Caco-2 (cell line): ENCODE measurements around the gene ANGPTL2. TPM values are rescaled to one million over a fixed set of nuclear protein-coding genes. Genes with fewer than 3 reads are reported as not detected.
A peak's percentile ranks its signal among the peaks of the same experiment; 100 is the strongest.

ENCODE experiments used
- BruUV-seq: library from RNA; stranded (reverse); fragments of 400-500 nt; replicated peaks from 2 replicates; lab custom pipeline; 2021; lab: Mats Ljungman, UMichigan
- CTCF ChIA-PET: fragments of 300-600 bp; sonication (Branson Sonifier 250); formaldehyde crosslinking; loops from one replicate; lab custom pipeline; 2022; ENCODE audit warnings: antibody characterized with exemption; lab: Charles Lee
- POLR2A ChIA-PET: fragments of 300-600 bp; sonication (Branson Sonifier 250); formaldehyde crosslinking; loops from one replicate; lab custom pipeline; 2022; ENCODE audit warnings: antibody characterized with exemption; lab: Charles Lee
- DNase-seq, 2 experiments: peaks; one replicate each; pipeline versions ENCODE4 v3.0.0 to v3.0.0-alpha.2; 2020 to 2022
- H3K27me3 ChIP-seq: replicated peaks from 2 replicates; pipeline ENCODE4 v1.6.0; 2011; ENCODE audit warnings: low read length; ENCODE audit not compliant: control insufficient read depth, insufficient read depth
- H3K36me3 ChIP-seq: 2 replicates; pipeline ENCODE4 v1.5.1; 2011; ENCODE audit warnings: low read length; ENCODE audit not compliant: control insufficient read depth, insufficient read depth
- H3K4me1 ChIP-seq: fragments of 250-450 bp; sonication (Bioruptor Pico); 2 replicates; pipeline ENCODE4 v1.5.1; 2020; ENCODE audit warnings: mild to moderate bottlenecking
- H3K4me3 ChIP-seq: 2 replicates; pipeline ENCODE4 v1.5.1; 2011; ENCODE audit warnings: low read depth, mild to moderate bottlenecking, control low read depth, low read length
- H3K9me3 ChIP-seq: fragments of 250-450 bp; sonication (Bioruptor Pico); 2 replicates; pipeline ENCODE4 v1.5.1; 2020; ENCODE audit warnings: mild to moderate bottlenecking, moderate library complexity
- H3K27ac Mint-ChIP-seq: one replicate; pipeline ENCODE4 v1.8.0; 2022; ENCODE audit warnings: mixed read lengths; ENCODE audit not compliant: unreplicated experiment
- H3K27me3 Mint-ChIP-seq: one replicate; pipeline ENCODE4 v1.8.0; 2022; ENCODE audit warnings: mixed read lengths; ENCODE audit not compliant: insufficient read depth, unreplicated experiment
- H3K36me3 Mint-ChIP-seq: one replicate; pipeline ENCODE4 v1.8.0; 2022; ENCODE audit warnings: mild to moderate bottlenecking, mixed read lengths; ENCODE audit not compliant: insufficient read depth, unreplicated experiment
- H3K4me1 Mint-ChIP-seq: one replicate; pipeline ENCODE4 v1.8.0; 2022; ENCODE audit warnings: low read depth, mixed read lengths; ENCODE audit not compliant: unreplicated experiment
- H3K4me3 Mint-ChIP-seq: one replicate; pipeline ENCODE4 v1.8.0; 2022; ENCODE audit warnings: mild to moderate bottlenecking, moderate library complexity, mixed read lengths; ENCODE audit not compliant: unreplicated experiment
- H3K9me3 Mint-ChIP-seq: one replicate; pipeline ENCODE4 v1.8.0; 2022; ENCODE audit warnings: mixed read lengths; ENCODE audit not compliant: unreplicated experiment
- CTCF ChIP-seq, 2 experiments: fragments of 200-600 bp in 1 of 2; IDR thresholded peaks; 1 replicate in 1 of 2; 2 replicates in 1 of 2; pipeline versions ENCODE4 v1.5.1 to v1.8.0; 2011 to 2022; ENCODE audit warnings: antibody characterized with exemption in 1 of 2, control low read depth in 1 of 2, inconsistent platforms in 1 of 2, low read depth in 1 of 2, low read length in 1 of 2, mild to moderate bottlenecking in 1 of 2, moderate library complexity in 1 of 2; ENCODE audit not compliant: insufficient read depth in 1 of 2, severe bottlenecking in 1 of 2, unreplicated experiment in 1 of 2
- intact Hi-C: fragments of 100-400 bp; cut with micrococcal nuclease; formaldehyde crosslinking; loops from one replicate; pipeline ENCODE4 v1.10.0; 2022; ENCODE audit not compliant: unreplicated experiment
- total RNA-seq: library from RNA; stranded (reverse); gene quantifications from 2 replicates; pipeline ENCODE4 v1.2.3, GENCODE V29; 2022

The ANGPTL2 gene
- total RNA-seq, 1 experiment from 2014 or later, result not detected

DNA sequence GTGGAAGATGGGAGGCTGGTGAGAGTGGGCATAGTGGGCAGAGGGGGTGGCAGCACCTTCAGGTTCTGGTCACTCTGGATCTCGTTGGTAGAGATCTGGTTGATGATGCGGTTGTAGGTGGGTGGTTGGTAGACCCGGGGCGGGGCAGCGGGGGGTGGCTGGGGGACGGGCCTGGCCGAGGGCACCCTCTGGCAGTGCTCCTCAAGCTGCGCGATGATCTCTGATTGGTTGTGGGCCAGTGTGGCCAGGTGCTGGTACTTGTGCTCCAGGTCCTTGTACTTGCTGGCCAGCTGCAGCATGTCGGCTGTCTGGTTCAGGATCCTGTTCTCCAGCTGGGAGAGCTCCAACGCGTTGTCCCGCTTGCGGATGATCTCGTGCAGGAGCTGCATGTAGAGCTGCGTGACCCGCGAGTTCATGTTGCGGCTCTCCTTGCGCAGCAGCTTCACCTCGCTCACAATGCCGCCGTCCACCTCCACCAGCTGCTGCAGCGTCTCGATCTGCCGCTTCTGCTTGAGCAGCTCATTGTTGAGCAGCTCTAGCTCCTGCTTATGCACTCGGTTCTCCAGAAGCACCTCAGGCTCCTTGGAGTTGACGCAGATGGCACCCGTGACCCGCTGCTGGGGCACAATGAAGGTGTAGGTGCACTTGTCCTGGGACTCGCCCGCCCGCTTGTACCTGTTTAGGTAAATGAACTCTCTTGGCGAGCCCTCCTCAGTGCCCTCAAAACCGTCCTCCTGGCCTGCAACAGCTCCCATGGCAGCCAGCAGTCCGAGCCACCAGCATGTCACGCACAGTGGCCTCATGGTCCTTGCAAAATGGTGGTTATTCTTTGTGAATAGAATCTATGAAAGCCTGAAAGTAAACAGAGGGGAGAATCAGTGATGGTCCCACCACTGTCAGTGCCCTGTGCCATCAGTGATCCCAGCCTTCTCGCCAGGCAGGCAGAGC is 14.2 kb downstream of the ANGPTL2 start:
- CTCF ChIA-PET, result no interaction called here
- POLR2A ChIA-PET, result no interaction called here
- no peaks in the 10 kb centered on the region for H3K27me3 ChIP-seq
- no peaks in the 10 kb centered on the region for H3K9me3 Mint-ChIP-seq
- no peak for TF ChIP-seq CTCF (IDR thresholded peaks at IDR 0.05; ENCODE audit: insufficient read depth in 1 of 2, low read depth in 1 of 2, low read length in 1 of 2, severe bottlenecking in 1 of 2, unreplicated experiment in 1 of 2)
- H3K4me3 Mint-ChIP-seq, result no peak overlapping the region
- DNase-seq, result no peak
- H3K36me3 ChIP-seq, result no peaks in the 10 kb centered on the region
- H3K9me3 ChIP-seq, result no peaks in the 10 kb centered on the region
- peaks cover under 1% of the 10 kb centered on the region for H3K36me3 Mint-ChIP-seq
- peak overlapping the region; percentile 32 for H3K27ac Mint-ChIP-seq
- peaks cover 15% of the 10 kb centered on the region for H3K4me1 ChIP-seq
- no TSS peak for BruUV-seq
- H3K4me3 ChIP-seq, result no peak overlapping the region
- H3K27me3 Mint-ChIP-seq, result no peaks in the 10 kb centered on the region
- peaks cover 17% of the 10 kb centered on the region for H3K4me1 Mint-ChIP-seq
- intact Hi-C loops, result no loop called here

- Histone ChIP-seq H3K4me1 (peaks cover 9% of the 10 kb centered on the region; the same call in 1 of the 2 replicates), H3K27me3 (no peaks in the 10 kb centered on the region), H3K36me3 (no peaks in the 10 kb centered on the region), H3K9me3 (no peaks in the 10 kb centered on the region), H3K4me3 (no peak overlapping the region)
- POLR2A ChIA-PET, result no interaction called here
- H3K36me3 Mint-ChIP-seq, result peaks cover 9% of the 10 kb centered on the region
- no peaks in the 10 kb centered on the region for H3K27me3 Mint-ChIP-seq
- peaks cover 17% of the 10 kb centered on the region for H3K4me1 Mint-ChIP-seq
- no peak overlapping the region for H3K4me3 Mint-ChIP-seq
- CTCF ChIA-PET, result no interaction called here
- H3K9me3 Mint-ChIP-seq, result no peaks in the 10 kb centered on the region
- intact Hi-C loops, result no loop called here
- TF ChIP-seq CTCF (IDR thresholded peaks at IDR 0.05; ENCODE audit: insufficient read depth in 1 of 2, low read depth in 1 of 2, low read length in 1 of 2, severe bottlenecking in 1 of 2, unreplicated experiment in 1 of 2), result no peak
- DNase-seq, result no peak
- peak overlapping the region; percentile 32 for H3K27ac Mint-ChIP-seq
- no TSS peak for BruUV-seq
Measured at GRCh38 chr9:127107171-127107928, 15.1 kb downstream of the ANGPTL2 start.

- intact Hi-C loops, result no loop called here
- DNase-seq, result no peak
- no peak overlapping the region for H3K4me3 ChIP-seq
- peaks cover 17% of the 10 kb centered on the region for H3K4me1 Mint-ChIP-seq
- ChIA-PET CTCF (no interaction called here), POLR2A (no interaction called here)
- no peak for TF ChIP-seq CTCF (IDR thresholded peaks at IDR 0.05; ENCODE audit: insufficient read depth in 1 of 2, low read depth in 1 of 2, low read length in 1 of 2, severe bottlenecking in 1 of 2, unreplicated experiment in 1 of 2)
- H3K27me3 Mint-ChIP-seq, result no peaks in the 10 kb centered on the region
- no peaks in the 10 kb centered on the region for H3K9me3 Mint-ChIP-seq
- no peaks in the 10 kb centered on the region for H3K27me3 ChIP-seq
- peaks cover 9% of the 10 kb centered on the region; the same call in 1 of the 2 replicates for H3K4me1 ChIP-seq
- H3K27ac Mint-ChIP-seq, result no peak overlapping the region
- no peaks in the 10 kb centered on the region for H3K36me3 ChIP-seq
- no peaks in the 10 kb centered on the region for H3K9me3 ChIP-seq
- no TSS peak for BruUV-seq
- peaks cover 18% of the 10 kb centered on the region for H3K36me3 Mint-ChIP-seq
- H3K4me3 Mint-ChIP-seq, result no peak overlapping the region
Measured at GRCh38 chr9:127106466-127106855, 16.0 kb downstream of the ANGPTL2 start.
